OCI-LY7 (cell line): Measurements from ENCODE around the gene HSD17B13.

Experiments
- EZH2phosphoT487 ChIP-seq: fragments of 200-600 bp; sonication (generic); IDR thresholded peaks from 2 replicates; pipeline ENCODE4 v1.6.1; 2018; ENCODE audit warnings: low read depth, borderline replicate concordance, mild to moderate bottlenecking, mixed run types, antibody characterized with exemption, low read length, moderate library complexity, mixed read lengths
- TF ChIP-seq, protein P1 (sequence below): fragments of 200-600 bp; sonication (generic); conservative IDR thresholded peaks from 2 replicates; pipeline ENCODE4 v1.5.1; 2014; ENCODE audit warnings: mild to moderate bottlenecking, antibody characterized with exemption, low read length, moderate library complexity, mixed read lengths

DNA sequence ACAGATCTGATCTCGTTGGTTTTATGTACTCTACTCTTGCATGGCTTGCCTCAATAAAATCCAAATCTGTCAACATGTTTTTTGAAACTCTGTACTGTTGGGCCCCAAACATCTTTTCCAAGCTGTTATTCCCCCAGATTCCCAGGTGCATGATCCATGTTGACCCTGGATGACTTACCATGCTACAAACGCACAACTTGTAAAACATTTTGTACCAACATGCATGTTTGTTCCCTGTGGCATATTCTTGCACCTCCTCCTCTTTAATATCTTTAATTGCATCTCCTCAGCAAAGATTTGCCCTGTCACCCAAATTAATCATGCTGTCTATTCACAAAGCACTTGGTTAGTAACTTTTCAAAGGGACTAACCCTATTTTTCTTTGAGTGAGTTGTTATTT lies 24.3 kb downstream of the HSD17B13 start:
- TF ChIP-seq, protein P1, sequence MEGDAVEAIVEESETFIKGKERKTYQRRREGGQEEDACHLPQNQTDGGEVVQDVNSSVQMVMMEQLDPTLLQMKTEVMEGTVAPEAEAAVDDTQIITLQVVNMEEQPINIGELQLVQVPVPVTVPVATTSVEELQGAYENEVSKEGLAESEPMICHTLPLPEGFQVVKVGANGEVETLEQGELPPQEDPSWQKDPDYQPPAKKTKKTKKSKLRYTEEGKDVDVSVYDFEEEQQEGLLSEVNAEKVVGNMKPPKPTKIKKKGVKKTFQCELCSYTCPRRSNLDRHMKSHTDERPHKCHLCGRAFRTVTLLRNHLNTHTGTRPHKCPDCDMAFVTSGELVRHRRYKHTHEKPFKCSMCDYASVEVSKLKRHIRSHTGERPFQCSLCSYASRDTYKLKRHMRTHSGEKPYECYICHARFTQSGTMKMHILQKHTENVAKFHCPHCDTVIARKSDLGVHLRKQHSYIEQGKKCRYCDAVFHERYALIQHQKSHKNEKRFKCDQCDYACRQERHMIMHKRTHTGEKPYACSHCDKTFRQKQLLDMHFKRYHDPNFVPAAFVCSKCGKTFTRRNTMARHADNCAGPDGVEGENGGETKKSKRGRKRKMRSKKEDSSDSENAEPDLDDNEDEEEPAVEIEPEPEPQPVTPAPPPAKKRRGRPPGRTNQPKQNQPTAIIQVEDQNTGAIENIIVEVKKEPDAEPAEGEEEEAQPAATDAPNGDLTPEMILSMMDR, result no peak
- no peak for TF ChIP-seq EZH2phosphoT487
